Spleen (tissue), 7 donors: Measurements from ENCODE around the gene UNCX.

Source experiments
- CTCF ChIP-seq, 11 experiments: fragments of 200-600 bp in 7 of 11; fragments of 450-650 bp in 4 of 11; sonication (generic) in 4 of 11; IDR thresholded peaks in 8 of 11; conservative IDR thresholded peaks in 3 of 11; 1 replicate in 7 of 11; 2 replicates in 4 of 11; pipeline versions ENCODE4 v1.4.0 to v1.8.0; 2016 to 2021; ENCODE audit warnings: antibody characterized with exemption in 11 of 11, inconsistent platforms in 4 of 11, mild to moderate bottlenecking in 1 of 11
- POLR2A ChIP-seq, 3 donors: fragments of 450-650 bp; IDR thresholded peaks; one replicate each; pipeline ENCODE4 v1.5.1; 2017; ENCODE audit warnings: antibody characterized with exemption in 3 of 3, mild to moderate bottlenecking in 1 of 3
- POLR2AphosphoS5 ChIP-seq, 3 donors: sonication (generic); formaldehyde crosslinking; IDR thresholded peaks; one replicate each; pipeline ENCODE4 v1.5.1; 2017; ENCODE audit warnings: antibody characterized with exemption in 3 of 3
- donor health status: DM: no; HTN: no; CAD: no; lungs with moderate emphysema.
- donor health status: DM: no; HTN: no; CAD: no.
- donor health status: DM: no; HTN: no; CAD: no.

- no peak for TF ChIP-seq CTCF (IDR thresholded peaks at IDR 0.05 in 8 of 11, conservative IDR thresholded peaks at IDR 0.05 in 3 of 11)
- no peak for TF ChIP-seq POLR2AphosphoS5 (IDR thresholded peaks at IDR 0.05)
- no peak for TF ChIP-seq POLR2A (IDR thresholded peaks at IDR 0.05)
Measured at GRCh38 chr7:1225030-1225429, 7.6 kb upstream of the UNCX start.
